GM20431 (cell line): Measurements from ENCODE around the gene TCHH.
"Not testable (repeated sequence)": the region's sequence is repeated elsewhere in the genome, so short reads cannot be mapped to it uniquely, and the experiment has no call there.

Experiments
- in situ Hi-C: fragments of 300-500 bp; cut with MseI, MboI; formaldehyde crosslinking; loops from one replicate; pipeline ENCODE4 v1.15.0; 2020; ENCODE audit warnings: low sequenced_read_pairs; ENCODE audit not compliant: unreplicated experiment

Gene TCHH

DNA sequence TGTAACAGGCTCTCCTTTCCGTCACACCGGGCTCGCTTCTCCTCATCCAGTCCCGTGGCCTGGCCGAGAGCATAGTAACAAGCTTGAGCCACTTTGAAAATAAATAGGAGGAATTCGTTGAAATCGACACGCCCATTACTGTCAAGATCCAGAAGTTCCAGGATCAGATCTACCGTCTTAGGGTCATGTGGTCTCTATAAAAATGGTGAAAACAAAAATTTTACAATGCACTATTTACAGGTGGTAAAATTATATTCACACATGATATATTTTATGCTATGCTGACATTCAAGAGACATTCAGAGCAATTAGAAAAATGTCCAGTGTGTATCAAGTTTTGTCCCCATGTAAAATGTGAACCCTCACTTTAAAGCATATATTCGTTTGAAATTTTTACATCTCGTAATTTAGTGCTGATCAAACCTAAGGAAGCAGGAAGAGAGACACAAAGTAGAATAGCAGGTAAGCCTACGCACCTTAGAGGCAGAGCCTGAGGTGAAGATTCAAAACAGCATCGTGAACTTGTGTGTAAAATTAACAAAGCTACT lies 2.3 kb downstream of the TCHH start:
- in situ Hi-C loops, result no loop called here

DNA sequence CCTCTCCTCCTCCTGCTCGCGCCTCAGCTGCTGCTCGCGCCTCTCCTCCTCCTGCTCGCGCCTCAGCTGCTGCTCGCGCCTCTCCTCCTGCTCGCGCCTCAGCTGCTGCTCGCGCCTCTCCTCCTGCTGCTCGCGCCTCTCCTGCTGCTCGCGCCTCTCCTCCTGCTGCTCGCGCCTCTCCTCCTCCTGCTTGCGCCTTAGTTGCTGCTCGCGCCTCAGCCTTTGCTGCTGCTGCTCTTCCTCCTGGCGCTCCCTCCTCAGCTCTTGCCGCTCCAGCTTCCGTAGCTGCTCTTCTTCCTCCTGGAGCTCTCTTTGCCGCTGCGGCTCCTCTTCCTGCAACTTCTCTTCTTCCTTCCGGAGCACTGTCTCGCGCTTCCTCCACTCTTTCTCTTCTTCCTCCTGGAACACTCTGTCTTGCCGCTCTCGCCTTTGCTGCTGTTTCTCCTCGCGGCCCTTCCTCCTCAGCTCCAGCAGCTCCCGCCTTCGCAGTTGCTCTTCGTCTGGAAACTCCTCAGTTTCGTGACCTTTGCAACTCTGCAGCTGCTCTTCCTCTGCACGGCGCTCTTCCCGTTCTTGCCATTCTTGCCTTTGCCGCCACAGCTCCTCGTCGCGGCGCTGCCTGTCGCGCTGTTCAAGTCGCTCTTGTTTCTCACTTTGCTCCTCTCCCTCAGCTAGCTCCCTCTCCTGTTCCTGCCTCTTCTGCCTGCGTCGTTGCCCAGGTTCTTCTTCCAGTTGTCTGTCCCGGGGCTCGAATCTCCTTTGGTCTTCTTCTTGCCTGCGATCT lies 3.0 kb downstream of the TCHH start:
- in situ Hi-C loops, result no loop called here

DNA sequence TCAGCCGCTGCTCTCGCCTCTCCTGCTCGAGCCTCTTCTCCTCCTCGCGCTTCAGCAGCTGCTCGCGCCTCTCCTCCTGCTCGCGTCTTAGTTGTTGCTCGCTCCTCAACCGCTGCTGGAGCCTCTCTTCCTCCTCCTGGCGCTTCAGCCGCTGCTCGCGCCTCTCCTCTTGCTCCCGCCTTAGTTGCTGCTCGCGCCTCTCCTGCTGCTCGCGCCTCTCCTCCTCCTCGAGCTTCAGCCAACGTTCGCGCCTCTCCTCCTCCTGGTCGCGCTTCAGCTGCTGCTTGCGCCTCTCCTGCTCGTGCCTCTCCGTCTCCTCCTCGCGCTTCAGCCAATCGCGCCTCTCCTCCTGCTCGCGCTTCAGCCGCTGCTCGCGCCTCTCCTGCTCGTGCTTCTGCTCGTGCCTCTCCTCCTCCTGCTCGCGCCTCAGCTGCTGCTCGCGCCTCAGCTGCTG lies 3.7 kb downstream of the TCHH start:
- in situ Hi-C loops, result no loop called here

DNA sequence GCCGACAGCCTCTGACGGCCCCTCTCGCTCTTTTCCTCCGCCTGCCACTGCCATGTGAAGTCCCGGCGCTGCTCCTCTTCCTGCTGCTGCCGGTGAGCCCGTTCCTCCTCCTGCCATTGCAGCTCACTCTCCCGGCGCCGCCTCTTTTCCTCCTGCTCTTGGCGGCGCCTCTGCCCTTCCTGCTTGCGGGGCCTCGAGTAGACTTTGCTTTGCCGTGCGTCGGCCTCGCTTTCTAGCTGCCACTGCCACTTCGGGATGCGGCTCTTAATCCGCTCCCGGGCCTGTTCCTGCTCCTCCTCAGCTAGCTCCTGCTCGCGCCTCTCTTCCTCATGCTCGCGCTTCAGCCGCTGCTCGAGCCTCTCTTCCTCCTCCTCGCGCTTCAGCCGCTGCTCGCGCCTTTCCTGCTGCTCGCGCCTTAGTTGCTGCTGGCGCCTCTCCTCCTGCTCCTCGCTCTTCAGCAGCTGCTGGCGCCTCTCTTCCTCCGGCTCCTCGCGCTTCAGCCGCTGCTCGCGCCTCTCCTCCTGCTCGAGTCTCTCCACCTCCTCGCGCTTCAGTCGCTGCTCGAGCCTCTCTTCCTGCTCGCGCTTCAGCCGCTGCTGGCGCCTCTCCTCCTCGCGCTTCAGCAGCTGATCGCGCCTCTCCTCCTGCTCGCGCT lies 4.3 kb downstream of the TCHH start:
- in situ Hi-C loops, result no loop called here

DNA sequence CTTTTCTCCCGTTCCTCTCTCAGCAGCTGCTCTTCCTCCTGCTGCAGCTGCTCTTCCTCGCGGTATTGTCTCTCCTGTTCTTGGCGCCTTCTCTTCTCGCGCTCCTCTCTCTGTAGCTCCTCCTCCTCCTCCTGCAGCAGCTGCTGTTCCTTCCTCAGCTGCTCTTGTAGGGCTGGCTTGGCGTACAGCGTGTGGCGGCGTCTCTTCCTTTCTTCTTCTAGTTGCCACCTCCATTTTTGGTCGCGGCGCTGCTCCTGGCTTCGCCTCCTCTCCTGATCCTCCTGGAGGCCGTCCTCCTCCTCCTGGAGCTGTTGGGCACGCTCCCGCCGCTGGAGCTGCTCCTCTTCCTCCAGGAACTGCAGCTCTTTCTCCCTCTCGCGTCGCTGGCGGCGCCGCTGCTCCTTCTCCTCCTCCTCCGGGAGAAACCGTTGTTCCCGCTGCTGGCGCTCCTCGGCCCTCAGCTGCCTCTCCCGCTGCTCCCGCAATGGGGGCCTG lies 4.8 kb downstream of the TCHH start:
- in situ Hi-C loops, result no loop called here

DNA sequence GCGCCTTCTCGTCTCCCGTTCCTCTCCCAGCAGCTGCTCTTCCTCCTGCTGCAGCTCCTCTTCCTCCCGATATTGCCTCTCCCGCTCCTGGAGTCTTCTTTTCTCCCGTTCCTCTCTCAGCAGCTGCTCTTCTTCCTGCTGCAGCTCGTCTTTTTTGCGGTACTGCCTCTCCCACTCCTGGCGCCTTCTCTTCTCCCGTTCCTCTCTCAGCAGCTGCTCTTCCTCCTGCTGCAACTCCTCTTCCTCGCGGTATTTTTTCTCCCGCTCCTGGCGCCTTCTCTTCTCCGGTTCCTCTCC lies 5.3 kb downstream of the TCHH start:
- in situ Hi-C loops, result no loop called here

DNA sequence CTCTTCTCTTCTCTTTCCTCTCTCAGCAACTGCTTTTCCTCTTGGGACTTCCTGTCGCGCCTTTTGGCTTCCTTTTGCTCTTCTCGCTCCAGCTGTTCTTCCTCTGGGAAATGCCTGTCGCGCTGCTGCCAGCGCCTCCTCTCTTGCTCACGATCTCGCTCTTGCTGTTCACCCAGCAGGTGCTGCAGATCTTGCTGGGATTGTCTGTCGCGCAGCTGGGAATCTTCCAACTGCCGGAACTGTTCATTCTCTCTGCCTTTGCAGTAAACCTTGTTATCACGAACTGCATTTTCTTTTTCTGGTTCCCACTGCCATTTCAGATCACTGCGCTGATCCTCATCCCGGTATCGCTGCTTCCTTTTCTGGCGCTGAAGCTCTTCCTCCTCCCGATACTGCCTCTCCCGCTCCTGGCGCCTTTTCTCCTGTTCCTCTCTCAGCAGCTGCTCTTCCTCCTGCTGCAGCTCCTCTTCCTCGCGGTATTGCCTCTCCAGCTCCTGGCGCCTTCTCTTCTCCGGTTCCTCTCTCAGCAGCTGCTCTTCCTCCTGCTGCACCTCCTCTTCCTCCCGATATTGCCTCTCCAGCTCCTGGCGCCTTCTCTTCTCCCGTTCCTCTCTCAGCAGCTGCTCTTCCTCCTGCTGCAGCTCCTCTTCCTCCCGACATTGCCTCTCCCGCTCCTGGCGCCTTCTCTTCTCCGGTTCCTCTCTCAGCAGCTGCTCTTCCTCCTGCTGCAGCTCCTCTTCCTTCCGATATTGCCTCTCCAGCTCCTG lies 5.8 kb downstream of the TCHH start:
- in situ Hi-C loops, result no loop called here

DNA sequence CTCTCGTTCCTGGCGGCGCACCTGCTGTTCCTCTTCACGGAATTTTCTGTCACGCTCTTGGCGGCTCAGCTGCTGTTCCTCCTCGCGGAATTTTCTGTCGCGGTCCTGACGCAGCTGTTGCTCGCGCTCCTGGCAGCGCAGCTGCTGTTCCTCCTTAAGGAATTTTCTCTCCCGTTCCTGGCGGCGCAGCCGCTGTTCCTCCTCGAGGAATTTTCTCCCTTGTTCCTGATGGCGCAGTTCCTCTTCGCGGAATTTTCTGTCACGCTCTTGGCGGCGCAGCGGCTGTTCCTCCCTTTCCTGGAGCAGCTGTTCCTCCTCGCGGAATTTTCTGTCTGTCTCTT lies 6.4 kb downstream of the TCHH start:
- in situ Hi-C loops, result no loop called here

DNA sequence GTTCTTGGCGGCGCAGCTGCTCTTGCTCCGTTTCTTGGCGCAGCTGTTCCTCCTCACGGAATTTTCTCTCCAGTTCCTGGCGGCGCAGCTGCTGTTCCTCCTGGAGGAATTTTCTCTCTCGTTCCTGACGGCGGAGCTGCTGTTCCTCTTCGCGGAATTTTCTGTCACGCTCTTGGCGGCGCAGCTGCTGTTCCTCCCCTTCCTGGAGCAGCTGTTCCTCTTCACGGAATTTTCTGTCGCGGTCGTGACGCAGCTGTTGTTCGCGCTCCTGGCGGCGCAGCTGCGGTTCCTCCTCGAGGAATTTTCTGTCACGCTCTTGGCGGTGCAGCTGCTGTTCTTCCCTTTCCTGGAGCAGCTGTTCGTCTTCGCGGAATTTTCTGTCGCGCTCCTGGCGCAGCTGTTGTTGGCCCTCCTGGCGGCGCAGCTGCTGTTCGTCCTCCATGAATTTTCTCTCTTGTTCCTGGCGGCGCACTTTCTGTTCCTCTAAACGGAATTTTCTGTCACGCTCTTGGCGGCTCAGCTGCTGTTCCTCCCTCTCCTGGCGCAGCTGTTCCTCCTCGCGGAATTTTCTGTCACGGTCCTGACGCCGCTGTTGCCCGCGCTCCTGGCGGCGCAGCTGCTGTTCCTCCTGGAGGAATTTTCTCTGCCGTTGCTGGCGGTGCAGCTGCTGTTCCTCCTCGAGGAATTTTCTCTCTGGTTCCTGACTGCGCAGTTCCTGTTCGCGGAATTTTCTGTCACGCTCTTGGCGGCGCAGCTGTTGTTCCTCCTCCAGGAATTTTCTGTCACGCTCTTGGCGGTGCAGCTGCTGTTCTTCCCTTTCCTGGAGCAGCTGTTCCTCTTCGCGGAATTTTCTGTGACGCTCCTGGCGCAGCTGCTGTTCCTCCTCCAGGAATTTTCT lies 7.0 kb downstream of the TCHH start:
- in situ Hi-C loops, result no loop called here

DNA sequence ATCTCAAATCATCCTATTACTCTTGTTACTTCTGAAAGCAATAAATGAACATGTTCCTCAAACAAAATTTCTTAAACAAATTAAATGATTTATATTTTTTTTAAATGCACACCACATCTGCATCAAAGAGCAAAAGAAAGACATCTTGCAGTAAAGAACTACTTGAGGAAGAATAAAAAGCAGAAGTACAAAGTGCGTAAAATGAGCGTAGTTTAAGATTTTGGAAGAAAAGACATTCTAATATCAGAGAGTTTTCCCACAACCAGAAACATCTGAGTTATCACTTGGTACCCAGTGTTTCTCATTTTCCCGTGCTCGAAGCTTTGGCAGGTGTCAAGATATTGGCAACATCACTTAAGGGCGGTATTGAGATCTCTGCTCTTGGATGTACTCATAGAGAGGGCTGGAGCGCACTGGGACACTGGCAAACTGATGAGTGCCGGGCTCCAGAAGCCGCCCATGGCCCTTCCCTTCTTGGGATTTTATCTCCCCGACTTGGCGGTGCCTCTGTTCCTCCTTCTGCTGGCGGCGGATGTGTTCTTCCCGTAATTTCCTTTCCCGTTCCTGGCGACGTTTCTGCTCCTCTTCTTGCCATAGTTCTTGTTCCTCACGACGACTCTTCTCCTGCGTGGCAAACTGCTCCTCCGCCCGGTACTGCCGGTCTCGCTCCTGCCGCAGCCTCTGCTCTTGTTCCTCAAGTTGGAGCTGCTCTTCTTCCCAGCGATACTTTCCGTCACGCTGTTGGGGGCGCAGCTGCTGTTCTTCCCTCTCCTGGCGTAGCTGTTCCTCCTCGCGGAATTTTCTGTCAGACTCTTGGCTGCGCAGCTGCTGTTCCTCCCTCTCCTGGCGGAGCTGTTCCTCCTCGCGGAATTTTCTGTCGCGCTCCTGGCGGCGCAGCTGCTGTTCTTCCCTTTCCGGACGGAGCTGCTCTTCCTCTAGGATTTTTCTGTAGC lies 7.9 kb downstream of the TCHH start:
- in situ Hi-C loops, result no loop called here

DNA sequence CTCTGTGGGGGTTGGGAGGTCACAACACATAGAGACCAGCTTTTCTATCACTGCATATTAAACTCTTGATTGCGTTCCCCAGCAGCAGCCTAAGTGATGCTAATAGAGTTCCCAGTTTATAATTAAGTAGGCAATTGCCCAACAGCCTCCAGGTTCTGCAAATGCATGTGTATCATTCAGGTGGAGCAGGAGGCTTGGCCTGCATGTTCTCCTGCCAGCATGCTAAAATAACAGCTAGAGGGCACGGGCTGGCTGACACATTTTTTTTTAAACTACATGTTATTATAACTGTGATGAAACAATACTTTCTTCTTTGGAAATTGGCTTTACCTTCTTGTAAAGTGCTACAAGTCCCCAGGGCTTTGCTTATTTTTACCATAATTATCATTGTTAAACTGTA lies 10.4 kb downstream of the TCHH start:
- in situ Hi-C loops, result no loop called here

DNA sequence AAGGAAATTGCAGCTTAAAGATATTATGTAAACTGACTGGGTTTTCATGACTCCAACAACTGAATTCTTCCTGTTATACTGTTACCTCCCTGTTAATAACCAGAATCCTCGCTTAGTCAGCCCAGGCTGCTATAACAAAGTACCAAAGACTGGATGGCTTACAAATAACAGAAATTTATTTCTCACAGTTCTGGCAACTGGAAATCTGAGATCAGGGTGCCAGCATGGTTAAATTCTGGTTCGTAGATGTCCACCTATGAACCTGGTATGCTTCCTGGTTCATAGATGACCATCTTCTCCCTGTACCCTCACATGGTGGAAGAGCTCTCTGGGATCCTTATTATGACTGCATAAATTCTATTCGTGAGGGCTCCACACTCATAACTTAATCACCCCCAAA lies 18.3 kb downstream of the TCHH start:
- in situ Hi-C loops, result no loop called here

DNA sequence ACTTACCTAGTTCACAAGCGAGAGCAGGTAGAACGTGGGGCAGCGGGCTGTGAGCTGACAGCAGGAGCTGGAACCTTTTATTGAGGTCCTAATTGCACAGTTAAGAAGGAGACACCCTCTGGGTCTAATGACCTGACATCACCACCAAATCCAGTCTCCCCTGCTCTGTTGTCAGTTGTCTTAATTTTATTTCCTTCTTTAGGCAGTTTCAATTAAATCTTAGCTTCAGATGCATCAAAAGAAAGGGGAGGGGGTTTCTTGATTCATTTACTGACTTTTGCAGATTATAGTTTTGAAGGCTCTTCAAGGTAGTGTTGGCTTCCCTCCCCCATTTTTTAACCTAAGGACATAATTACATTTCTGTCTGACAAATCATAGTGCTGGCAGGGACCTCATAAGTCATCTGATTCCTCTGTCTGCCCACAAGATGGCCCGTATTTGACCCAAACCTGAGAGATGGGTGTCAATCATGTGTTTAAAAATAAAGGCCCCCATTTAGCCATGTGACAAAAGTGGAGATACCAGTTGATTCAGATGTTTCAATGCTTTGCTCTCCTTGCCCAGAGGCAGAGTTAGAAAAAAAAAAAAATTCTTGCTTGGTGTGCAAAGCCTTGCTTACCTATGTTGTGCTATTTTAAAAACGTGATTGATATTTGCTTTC lies 26.1 kb downstream of the TCHH start, which contains the start of gene TCHHL1:
Gene TCHHL1, minus strand, starts transcription at position 51 of the 661 bp plus-strand sequence. CDS start 921 bp downstream, outside the sequence.
- in situ Hi-C loops, result no loop called here

DNA sequence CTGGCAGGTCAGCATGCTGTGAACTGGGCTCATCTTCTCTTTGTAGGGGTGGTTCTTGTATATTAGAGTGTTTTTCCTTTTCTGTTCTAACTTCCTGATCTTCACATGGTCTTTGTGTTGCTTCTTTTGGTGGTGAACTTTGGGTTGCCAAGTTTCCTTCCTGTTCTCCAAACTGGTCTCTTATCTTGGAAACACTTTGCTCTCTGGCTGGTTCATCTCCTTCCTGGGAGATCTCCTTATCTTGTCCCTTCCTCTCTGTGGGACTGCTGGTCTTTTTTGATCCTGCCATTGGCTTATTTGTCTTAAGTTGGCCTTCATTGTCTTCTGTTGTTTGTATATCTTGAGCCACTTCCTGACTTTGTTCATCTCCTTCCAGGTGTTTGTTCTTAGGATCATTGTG lies 28.5 kb downstream of the TCHH start:
- in situ Hi-C loops, result no loop called here

DNA sequence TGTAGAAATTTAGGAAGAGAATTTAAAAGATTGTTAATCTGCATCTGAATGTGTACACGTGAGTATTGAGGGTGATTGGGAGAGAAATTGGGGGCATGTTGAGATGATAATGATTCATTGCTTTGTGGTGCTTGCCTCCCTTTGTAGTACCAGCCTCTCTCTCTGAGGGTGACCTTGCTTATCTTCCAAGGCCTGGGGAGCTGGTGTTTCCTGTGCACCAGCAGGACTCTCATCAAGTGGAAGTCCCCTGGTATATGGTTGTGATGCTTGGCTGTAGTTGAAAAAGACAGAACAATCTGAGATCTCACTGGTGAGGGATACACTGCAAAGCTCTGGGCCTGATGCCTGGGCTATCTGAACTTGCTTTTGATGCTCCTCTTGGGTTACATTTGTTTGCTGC lies 30.4 kb downstream of the TCHH start:
- in situ Hi-C loops, result no loop called here

DNA sequence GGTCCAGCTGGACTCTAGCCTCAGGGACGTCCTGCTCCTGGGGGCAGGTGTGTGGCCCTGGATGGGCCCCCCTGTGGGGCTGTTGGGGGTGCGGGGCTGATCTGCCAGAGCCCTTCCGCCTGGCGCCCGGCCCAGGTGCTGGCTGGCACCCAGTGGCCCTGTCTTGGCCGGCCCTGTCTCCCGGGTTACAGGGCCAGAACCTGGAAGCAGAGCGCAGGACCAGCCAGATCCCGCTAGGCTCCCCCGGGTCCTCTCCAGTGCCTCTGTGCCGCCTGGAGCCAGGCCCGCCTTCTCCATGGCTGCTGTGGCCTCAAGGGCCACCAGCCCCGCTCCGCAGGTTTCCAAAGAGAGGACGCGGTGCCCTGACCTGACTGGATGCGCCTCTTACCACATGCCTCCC lies 34.2 kb downstream of the TCHH start:
- in situ Hi-C loops, result not testable (repeated sequence)

DNA sequence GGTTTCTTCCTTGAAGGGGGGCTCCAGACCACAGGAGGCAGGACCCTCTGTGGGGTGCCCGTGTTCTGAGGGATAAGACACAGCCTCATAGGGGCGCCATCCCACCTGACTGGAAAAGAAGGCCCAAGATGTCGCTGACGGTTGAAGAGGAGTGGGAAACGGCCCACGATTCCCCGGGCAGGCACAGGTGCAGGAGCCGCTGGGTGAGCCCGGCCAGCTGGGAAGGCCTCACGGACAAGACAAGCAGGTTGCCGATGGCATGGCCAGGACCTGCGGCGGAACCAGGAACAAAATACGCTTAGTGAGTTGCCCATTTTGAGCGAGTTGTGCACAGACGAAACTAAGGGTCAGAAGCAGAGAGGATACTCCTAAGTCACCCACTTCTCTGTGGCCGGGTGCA lies 34.8 kb downstream of the TCHH start:
- in situ Hi-C loops, result not testable (repeated sequence)

DNA sequence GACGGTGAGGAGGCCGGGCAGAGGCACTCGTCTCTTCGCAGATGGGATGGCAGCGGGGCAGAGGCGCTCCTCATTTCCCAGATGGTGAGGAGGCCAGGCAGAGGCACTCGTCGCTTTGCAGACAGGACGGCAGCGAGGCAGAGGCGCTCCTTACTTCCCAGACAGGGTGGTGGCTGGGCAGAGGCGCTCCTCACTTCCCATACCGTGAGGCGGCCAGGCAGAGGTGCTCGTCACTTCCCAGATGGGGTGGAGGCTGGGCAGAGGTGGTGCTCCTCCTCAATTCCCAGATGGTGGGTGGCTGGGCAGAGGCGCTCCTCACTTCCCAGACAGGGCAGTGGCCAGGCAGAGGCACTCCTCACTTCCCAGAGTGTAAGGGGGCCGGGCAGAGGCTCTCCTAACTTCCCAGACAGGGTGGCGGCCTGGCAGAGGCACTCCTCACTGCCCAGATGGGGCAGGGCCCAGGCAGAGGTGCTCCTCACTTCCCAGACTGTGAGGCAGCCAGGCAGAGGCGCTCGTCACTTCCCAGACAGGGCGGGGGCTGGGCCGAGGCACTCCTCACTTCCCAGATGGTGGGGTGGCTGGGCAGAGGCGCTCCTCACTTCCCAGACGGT lies 36.3 kb downstream of the TCHH start:
- in situ Hi-C loops, result no loop called here
